ENCODE results near the gene DERA.
"Not testable (repeated sequence)": the region's sequence is repeated elsewhere in the genome, so short reads cannot be mapped to it uniquely, and the experiment has no call there.

Gene DERA

GRCh38 chr12:15910864-15911721 is at the start of gene DERA:
DERA (plus strand) TSS chr12:15911332; CDS start chr12:15911384, 52 bp downstream.
- peak; percentile 60 for DNase-seq

- DNase-seq, result no peak
Measured at GRCh38 chr12:15861404-15861803, 49.7 kb upstream of the DERA start.

GRCh38 chr12:15862840-15863239 is 48.3 kb upstream of the DERA start:
- no peak for DNase-seq

GRCh38 chr12:15863372-15863771 is 47.8 kb upstream of the DERA start:
- DNase-seq, result no peak

GRCh38 chr12:15863984-15864383 is 47.1 kb upstream of the DERA start:
- DNase-seq, result no peak

- DNase-seq, result no peak
Measured at GRCh38 chr12:15868186-15868585, 42.9 kb upstream of the DERA start.

GRCh38 chr12:15873556-15873955 is 37.6 kb upstream of the DERA start:
- DNase-seq, result no peak

- not testable (repeated sequence) for DNase-seq
Measured at GRCh38 chr12:15874556-15875145, 36.5 kb upstream of the DERA start.

GRCh38 chr12:15875863-15876262 is 35.3 kb upstream of the DERA start:
- no peak for DNase-seq

- DNase-seq, result no peak
Measured at GRCh38 chr12:15879413-15879812, 31.7 kb upstream of the DERA start.

GRCh38 chr12:15880721-15881120 is 30.4 kb upstream of the DERA start:
- no peak for DNase-seq

- DNase-seq, result peak; percentile 93
Measured at GRCh38 chr12:15882118-15882971, 28.8 kb upstream of the DERA start, which contains the start of gene STRAP. STRAP (plus strand) TSS chr12:15882387; CDS start chr12:15882708, 321 bp downstream.

- no peak for DNase-seq
Measured at GRCh38 chr12:15883536-15883935, 27.6 kb upstream of the DERA start.

- no peak for DNase-seq
Measured at GRCh38 chr12:15886372-15887042, 24.6 kb upstream of the DERA start.

- no peak for DNase-seq
Measured at GRCh38 chr12:15887043-15887817, 23.9 kb upstream of the DERA start.

GRCh38 chr12:15892645-15893259 is 18.4 kb upstream of the DERA start:
- DNase-seq, result no peak

- no peak for DNase-seq
Measured at GRCh38 chr12:15893260-15893659, 17.9 kb upstream of the DERA start.

GRCh38 chr12:15896867-15897266 is 14.3 kb upstream of the DERA start:
- DNase-seq, result no peak

- DNase-seq, result no peak
Measured at GRCh38 chr12:15897433-15897832, 13.7 kb upstream of the DERA start.

- DNase-seq, result no peak
Measured at GRCh38 chr12:15899282-15899870, 11.8 kb upstream of the DERA start.

- no peak for DNase-seq
Measured at GRCh38 chr12:15904378-15904920, 6.7 kb upstream of the DERA start.

All from amniotic stem cell (primary cell).